GM12891 (cell line): Measurements from ENCODE around the gene SRRM2.

ENCODE experiments used
- POLR2AphosphoS5 ChIP-seq: IDR thresholded peaks from 2 replicates; pipeline ENCODE4 v1.6.1; 2011; ENCODE audit warnings: low read depth, low read length, control low read depth
- SPI1 ChIP-seq: IDR thresholded peaks from 2 replicates; pipeline ENCODE4 v1.6.1; 2011; ENCODE audit warnings: low read depth, low read length, control low read depth
- TAF1 ChIP-seq: IDR thresholded peaks from 2 replicates; pipeline ENCODE4 v1.6.1; 2011; ENCODE audit warnings: low read depth, low read length, control low read depth

DNA sequence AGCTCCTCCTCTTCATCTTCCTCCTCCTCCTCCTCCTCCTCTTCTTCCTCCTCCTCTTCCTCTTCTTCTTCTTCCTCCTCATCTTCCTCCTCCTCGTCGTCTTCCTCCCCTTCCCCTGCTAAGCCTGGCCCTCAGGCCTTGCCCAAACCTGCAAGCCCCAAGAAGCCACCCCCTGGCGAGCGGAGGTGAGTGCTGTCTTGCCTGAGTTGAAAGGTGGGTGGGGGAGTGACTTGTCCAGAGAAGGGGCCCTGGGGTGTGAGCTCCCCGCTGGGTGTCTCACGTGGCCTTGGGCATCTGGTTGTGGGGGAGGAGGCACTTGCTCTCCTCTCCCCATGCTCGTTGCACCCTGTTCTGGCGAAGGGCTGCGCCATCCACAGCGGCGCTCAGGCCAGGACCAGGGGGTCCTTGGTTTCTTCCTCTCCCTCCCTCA is 16.7 kb downstream of the SRRM2 start:
- TF ChIP-seq TAF1 = no peak
- TF ChIP-seq SPI1 = no peak
- no peak; the same call in 1 of the 2 replicates for TF ChIP-seq POLR2AphosphoS5
